ENCODE data around the gene NPR2.

The NPR2 gene

DNA sequence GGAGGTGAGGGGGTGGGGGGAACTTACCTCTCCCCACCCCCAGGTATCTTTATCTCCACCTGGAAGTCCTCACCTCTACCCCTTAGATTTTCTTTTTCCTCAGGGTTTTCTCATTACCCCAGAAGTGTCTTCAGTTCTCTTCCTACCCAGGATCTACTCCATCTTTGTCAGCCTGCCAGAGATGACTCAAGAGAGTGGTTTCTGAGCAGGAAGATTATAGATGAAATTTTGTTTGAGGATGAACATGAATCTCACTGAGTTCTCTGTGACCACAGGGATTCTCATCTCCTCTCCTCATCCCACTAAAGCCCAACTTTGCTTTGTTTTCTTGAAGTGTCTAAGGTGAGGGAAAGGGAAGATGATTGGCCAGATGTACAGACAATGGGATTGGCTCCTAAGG lies 28.7 kb downstream of the NPR2 start:
- TF ChIP-seq, protein P1, sequence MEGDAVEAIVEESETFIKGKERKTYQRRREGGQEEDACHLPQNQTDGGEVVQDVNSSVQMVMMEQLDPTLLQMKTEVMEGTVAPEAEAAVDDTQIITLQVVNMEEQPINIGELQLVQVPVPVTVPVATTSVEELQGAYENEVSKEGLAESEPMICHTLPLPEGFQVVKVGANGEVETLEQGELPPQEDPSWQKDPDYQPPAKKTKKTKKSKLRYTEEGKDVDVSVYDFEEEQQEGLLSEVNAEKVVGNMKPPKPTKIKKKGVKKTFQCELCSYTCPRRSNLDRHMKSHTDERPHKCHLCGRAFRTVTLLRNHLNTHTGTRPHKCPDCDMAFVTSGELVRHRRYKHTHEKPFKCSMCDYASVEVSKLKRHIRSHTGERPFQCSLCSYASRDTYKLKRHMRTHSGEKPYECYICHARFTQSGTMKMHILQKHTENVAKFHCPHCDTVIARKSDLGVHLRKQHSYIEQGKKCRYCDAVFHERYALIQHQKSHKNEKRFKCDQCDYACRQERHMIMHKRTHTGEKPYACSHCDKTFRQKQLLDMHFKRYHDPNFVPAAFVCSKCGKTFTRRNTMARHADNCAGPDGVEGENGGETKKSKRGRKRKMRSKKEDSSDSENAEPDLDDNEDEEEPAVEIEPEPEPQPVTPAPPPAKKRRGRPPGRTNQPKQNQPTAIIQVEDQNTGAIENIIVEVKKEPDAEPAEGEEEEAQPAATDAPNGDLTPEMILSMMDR (IDR thresholded peaks at IDR 0.05; ENCODE audit: low read depth, low read length): no peak
- DNase-seq (ENCODE audit: extremely low read depth, low read depth): no peak

DNA sequence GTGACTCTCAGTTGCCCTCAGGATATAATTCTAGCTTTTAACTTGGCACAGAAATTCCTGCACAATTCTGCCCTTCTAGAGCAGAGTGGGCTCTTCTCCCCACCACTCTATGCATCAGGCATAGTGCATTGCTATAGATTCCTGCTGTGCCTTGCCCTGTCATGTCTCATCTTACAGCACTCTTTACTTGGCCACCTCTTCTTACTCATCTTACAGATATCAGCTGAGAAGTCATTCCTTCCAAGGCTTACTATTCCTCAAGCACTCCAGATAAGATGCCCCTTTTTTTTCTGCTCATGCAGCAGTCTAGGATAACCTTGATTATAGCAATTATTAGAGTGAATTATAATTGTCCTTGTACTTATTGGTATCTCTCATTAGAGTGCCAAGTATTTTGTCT lies 31.5 kb downstream of the NPR2 start:
- no peak for DNase-seq (ENCODE audit: extremely low read depth, low read depth)
- TF ChIP-seq, protein P1 (IDR thresholded peaks at IDR 0.05; ENCODE audit: low read depth, low read length): no peak

DNA sequence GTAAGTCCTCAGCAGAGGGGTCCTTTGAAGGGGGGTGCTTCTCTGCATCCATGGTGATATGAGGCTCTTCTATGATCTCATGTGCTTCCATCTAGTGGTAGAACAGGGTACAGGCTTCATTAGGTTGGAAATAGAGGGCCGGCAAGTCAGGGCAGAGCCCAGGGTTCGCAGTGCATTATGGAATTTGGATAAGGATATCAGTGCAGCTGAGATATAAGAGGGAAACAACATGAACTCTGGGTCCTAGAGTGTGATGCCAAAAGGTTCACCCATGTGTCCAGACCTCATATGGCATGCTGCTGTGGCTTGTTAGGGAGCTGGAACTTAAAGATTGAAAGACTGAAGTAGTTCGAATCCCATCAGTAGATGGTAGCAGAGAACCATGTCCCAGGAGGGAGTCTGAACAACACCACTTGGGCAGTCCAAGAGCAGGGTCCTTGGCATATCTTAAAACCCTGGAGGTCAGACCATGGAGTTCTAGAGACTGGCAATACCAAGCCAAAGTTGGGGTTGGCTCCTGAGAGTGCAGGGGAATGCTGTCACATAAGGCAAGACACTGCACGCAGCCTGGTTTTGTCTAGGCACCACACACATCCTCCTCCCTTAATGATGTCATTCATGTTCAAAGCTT lies 34.8 kb downstream of the NPR2 start:
- TF ChIP-seq, protein P1 (IDR thresholded peaks at IDR 0.05; ENCODE audit: low read depth, low read length): peak; percentile 76
- peak; percentile 44 for DNase-seq (ENCODE audit: extremely low read depth, low read depth)

DNA sequence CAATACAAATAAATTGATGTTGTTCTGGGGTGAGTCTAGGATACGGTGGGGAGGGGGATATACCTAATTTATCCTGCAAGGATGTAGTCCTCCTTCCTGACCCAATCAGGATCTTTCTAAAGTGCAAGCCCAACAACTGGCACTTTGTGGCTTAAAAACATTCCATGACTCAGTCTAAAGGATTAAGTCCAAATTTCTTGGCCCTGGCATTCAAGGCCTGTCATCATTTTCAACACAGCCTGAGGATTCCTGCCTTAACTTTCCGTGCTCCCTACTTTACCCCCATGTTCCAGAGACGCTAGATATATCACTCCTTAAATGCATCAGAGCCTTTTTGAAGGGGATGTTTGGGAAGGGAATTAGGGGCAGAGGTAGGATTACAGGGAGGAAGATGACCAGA lies 36.1 kb downstream of the NPR2 start:
- peak; percentile 47 for DNase-seq (ENCODE audit: extremely low read depth, low read depth)
- TF ChIP-seq, protein P1 (IDR thresholded peaks at IDR 0.05; ENCODE audit: low read depth, low read length): no peak

DNA sequence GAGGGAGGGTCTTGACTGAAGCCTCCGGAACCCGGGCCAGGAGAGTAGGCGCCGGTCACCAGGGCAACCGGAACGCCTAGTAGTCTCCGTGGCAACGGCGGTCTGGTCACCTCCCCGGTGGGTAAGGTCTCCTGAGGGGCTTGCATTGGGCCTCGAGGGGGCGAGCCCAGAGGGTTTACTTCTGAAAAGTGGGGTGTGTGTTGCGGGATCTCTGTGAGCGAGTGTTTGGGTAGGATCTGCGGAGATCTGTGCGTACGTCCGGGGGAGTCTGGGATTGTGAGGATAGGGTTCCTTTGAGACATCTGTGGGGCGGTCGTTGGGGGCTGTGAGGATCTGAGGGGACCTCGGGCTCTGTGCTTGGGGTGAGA lies 37.3 kb downstream of the NPR2 start, which contains the start of gene FAM221B:
TSS of gene FAM221B (minus strand) at position 17 of the 368 bp plus-strand sequence. CDS start 2,571 bp downstream, outside the sequence.
- no peak for DNase-seq (ENCODE audit: extremely low read depth, low read depth)
- TF ChIP-seq, protein P1 (IDR thresholded peaks at IDR 0.05; ENCODE audit: low read depth, low read length): no peak

DNA sequence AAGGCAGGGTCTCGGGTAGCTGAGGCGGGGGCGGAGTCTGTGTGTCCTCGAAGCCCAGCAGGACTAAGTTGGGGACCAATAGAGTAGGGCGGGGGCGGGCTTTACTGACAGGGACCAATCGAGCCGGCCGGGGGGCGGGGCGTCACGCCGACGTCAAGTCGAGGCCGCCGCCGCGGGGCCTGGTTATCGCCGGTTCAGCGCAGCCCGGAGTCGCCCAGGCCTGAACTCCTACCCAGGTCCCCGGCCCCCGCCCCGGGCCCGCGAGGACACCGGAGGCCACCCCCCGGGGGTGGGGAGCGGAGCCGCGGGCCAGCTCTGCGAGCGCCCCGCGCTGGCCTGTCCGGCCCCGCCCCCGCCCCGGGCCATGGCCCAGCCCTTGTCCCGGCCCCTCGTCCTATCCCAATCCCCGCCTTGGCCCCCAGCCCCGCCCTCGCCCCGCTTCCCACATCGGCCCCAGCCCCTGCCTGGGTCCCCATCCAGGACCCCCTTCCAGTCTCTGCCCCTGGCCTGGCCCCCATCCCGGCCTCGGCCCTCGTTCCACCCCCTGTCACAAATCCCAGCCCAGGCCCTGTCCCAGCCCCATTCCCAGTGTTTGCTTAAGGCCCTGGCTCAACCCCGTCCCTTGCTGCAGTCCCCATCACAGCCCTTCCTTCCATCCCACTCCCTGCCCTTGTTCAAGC lies 37.8 kb downstream of the NPR2 start, which contains the start of gene TMEM8B:
TSS of gene TMEM8B (plus strand) at position 145 of the 680 bp plus-strand sequence. CDS start at position 365, 220 bp downstream.
- TF ChIP-seq, protein P1 (IDR thresholded peaks at IDR 0.05; ENCODE audit: low read depth, low read length): no peak
- peak; percentile 80 for DNase-seq (ENCODE audit: extremely low read depth, low read depth)

DNA sequence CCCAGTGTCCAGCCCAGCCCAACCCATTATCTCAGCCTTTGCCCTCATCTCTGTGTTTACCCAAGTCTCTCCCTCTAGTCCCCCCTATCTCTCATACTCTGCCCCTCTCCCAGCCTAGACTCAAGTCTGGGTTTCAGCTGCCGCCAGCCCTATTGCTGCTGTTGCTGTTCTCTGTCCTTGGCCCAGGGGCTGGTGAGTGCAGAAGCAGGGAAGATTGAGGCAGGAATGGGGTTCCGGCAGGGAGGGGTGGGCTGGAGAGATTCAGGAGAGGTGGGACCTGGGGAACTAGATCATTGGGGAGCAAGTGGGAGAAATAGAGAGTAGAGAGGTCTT lies 38.3 kb downstream of the NPR2 start:
- no peak for DNase-seq (ENCODE audit: extremely low read depth, low read depth)
- TF ChIP-seq, protein P1 (IDR thresholded peaks at IDR 0.05; ENCODE audit: low read depth, low read length): no peak
